ENCODE results near the gene FGF22. TPM values are rescaled to one million over a fixed set of nuclear protein-coding genes. Genes with fewer than 3 reads are reported as not detected.

Gene FGF22
- total and polyA plus RNA-seq, 2 of the 8 experiments (the other 6 are each of a cell fraction or from before 2014, with no cell fraction given), result 0.44 to 1.7 TPM

DNA sequence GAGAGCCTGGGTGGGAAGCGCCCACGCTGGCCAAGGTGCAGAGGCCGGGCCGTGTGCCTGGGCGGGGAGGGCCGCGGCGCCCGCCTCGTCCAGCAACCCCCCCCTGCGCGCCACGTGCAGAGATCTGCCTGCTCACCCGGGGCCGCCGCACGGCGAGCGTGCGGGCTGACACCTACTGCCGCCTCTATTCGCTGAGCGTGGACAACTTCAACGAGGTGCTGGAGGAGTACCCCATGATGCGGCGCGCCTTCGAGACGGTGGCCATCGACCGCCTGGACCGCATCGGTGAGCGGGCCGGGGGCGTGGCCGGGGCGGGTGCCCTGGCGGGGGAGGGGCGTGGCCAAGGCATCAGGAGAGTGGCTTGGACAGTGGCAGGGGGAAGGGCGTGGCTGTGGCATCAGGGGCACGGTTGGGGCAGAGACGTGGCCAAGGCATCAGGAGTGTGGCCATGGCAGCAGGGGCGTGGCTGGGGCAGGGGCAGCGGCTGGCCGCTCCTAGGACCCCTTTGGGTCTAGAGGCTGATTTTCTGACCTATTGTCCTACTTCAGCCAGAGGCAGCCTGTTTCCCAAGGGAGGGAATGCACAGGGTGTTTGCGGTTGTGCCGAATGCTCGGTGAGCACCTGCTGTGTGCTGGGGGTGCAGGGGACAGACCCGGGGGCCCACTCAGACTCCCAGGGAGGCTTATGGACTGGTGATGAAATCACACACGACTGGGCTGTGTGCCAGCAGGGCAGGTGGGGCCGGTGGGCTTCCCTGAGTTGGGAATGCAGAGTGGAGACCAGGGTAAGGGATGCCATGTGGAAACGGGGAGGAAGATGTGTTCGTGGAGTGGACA is 25.7 kb upstream of the FGF22 start:
- TF ChIP-seq RFX5 (IDR thresholded peaks at IDR 0.05; ENCODE audit: borderline replicate concordance, low read depth, low read length), result no peak
- TF ChIP-seq EGR1 (IDR thresholded peaks at IDR 0.05; ENCODE audit: borderline replicate concordance, low read depth, low read length), result 0 out of 2 replicates have a peak, but pooled peaks have one; percentile 23
- FAIRE-seq, result no peak
- 89% methylated on average over 17 of the region's 54 CpGs; no CpG with 5 or more reads in 1 of the 2 experiments for WGBS, 2 experiments (ENCODE audit: extremely low coverage in 1 of 2, insufficient coverage in 1 of 2, insufficient read length in 1 of 2, insufficient replicate concordance in 2 of 2, low coverage in 1 of 2, low lambda C conversion rate in 2 of 2, missing lambda C conversion rate in 1 of 2)

More for the DNA sequence above, 25.7 kb upstream of the FGF22 start:
- H3K36me3 ChIP-seq (ENCODE audit: control insufficient read depth in 2 of 4, insufficient read depth in 4 of 4, low read length in 3 of 4), result peaks cover 2 to 26% (median 13%) of the 10 kb centered on the region in 4 experiments; a peak in 5 of 8 replicates
- H3K14ac ChIP-seq (ENCODE audit: insufficient read length), result no peak overlapping the region
- no peak overlapping the region for H2BK120ac ChIP-seq (replicated peaks; ENCODE audit: low read depth, low read length)
- no peaks in the 10 kb centered on the region for H3K27me3 ChIP-seq (replicated peaks in 1 of 4; ENCODE audit: control insufficient read depth in 3 of 4, extremely low read depth in 1 of 4, insufficient read depth in 3 of 4, low read length in 3 of 4)
- no peak overlapping the region for H4K5ac ChIP-seq (ENCODE audit: insufficient read length, low read depth, low read length)
- no peak overlapping the region for H3K23ac ChIP-seq (ENCODE audit: insufficient read length)
- no peaks in the 10 kb centered on the region for H3K9me3 ChIP-seq (ENCODE audit: insufficient read depth in 2 of 2, low read depth in 1 of 2, low read length in 1 of 2)
- H3K4ac ChIP-seq (replicated peaks; ENCODE audit: insufficient read length, low read depth, low read length), result no peak overlapping the region
- H3K4me1 ChIP-seq (replicated peaks in 1 of 4; ENCODE audit: control insufficient read depth in 3 of 4, insufficient read depth in 4 of 4, low read length in 3 of 4), result no peaks in the 10 kb centered on the region
- no peak overlapping the region for H3K4me2 ChIP-seq (ENCODE audit: insufficient read depth in 1 of 2, low read depth in 2 of 2, low read length in 2 of 2)
- H3K4me3 ChIP-seq (ENCODE audit: extremely low read depth in 1 of 4, insufficient read depth in 2 of 4, low read depth in 3 of 4, low read length in 4 of 4), result no peak overlapping the region
- no peaks in the 10 kb centered on the region for H3K79me2 ChIP-seq (ENCODE audit: control insufficient read depth in 1 of 2, insufficient read depth in 2 of 2, low read length in 2 of 2)
- H4K8ac ChIP-seq (ENCODE audit: extremely low read depth, insufficient read depth, low read length), result no peak overlapping the region
- H3K56ac ChIP-seq (replicated peaks; ENCODE audit: insufficient read length, low read depth, low read length), result no peak overlapping the region
- DNase-seq (ENCODE audit: low read depth in 1 of 2, low spot score in 2 of 2), result no peak
- no peak overlapping the region for H3K27ac ChIP-seq (ENCODE audit: low read depth, low read length)
- no peak overlapping the region for H2BK15ac ChIP-seq (ENCODE audit: low read length)
- no peak overlapping the region for H4K91ac ChIP-seq (replicated peaks; ENCODE audit: insufficient read length, low read length)
- no peak overlapping the region for H2AFZ ChIP-seq (ENCODE audit: low read length)
- no peak overlapping the region for H2BK5ac ChIP-seq (ENCODE audit: low read depth, low read length)
- CTCF ChIA-PET (ENCODE audit: partially characterized antibody), result interaction anchor here (1.0 to 1.2 kb wide), 2 partner anchors 8 to 14 kb away, joined by 3 to 7 read pairs; no protein-coding TSS in a partner anchor
- POLR2A ChIA-PET (ENCODE audit: partially characterized antibody), result interaction anchor here (0.9 to 1.6 kb wide), 4 partner anchors 18 to 42 kb away, joined by 3 to 6 read pairs (median 4); no protein-coding TSS in a partner anchor
- H2AK5ac ChIP-seq (ENCODE audit: low read depth, low read length), result no peak overlapping the region
- peaks cover 0 to 7% of the 10 kb centered on the region in 2 experiments for H4K20me1 ChIP-seq (replicated peaks in 1 of 2; ENCODE audit: control insufficient read depth in 1 of 2, insufficient read depth in 2 of 2, low read length in 2 of 2)
- no peaks in the 10 kb centered on the region for H3K23me2 ChIP-seq (ENCODE audit: low read depth, low read length)
- no peak overlapping the region for H3K9ac ChIP-seq (replicated peaks in 1 of 4; ENCODE audit: extremely low read depth in 1 of 4, low read depth in 3 of 4, low read length in 3 of 4)
- no peak overlapping the region for H2BK12ac ChIP-seq (ENCODE audit: low read depth, low read length)
- no peak overlapping the region for H3K18ac ChIP-seq (ENCODE audit: extremely low read depth, low read length)
- H2BK20ac ChIP-seq (ENCODE audit: low read length), result no peak overlapping the region
- H3K79me1 ChIP-seq (ENCODE audit: low read depth, low read length), result no peaks in the 10 kb centered on the region
